GM21381 (cell line): ENCODE data around the gene USP15.
A peak's percentile ranks its signal among the peaks of the same experiment; 100 is the strongest.

Experiments used
- ATAC-seq: cut with Tn5 transposase; IDR thresholded peaks from one replicate; pipeline ENCODE4 v1.9.1; 2021; ENCODE audit warnings: mild to moderate bottlenecking, moderate library complexity; ENCODE audit not compliant: unreplicated experiment

USP15 gene

GRCh38 chr12:62259993-62260732, at the start of gene USP15:
TSS of gene USP15 (plus strand) at chr12:62260404. CDS start at chr12:62260415, 11 bp downstream.
- peak; percentile 77 for ATAC-seq

GRCh38 chr12:62210422-62210821, 49.8 kb upstream of the USP15 start:
- peak; percentile 86 for ATAC-seq

GRCh38 chr12:62211510-62211909, 48.7 kb upstream of the USP15 start:
- no peak for ATAC-seq

- no peak for ATAC-seq
Observed at GRCh38 chr12:62214846-62215245, 45.4 kb upstream of the USP15 start.

- no peak for ATAC-seq
Observed at GRCh38 chr12:62215506-62215905, 44.7 kb upstream of the USP15 start.

GRCh38 chr12:62217466-62218194, 42.6 kb upstream of the USP15 start:
- no peak for ATAC-seq

- no peak for ATAC-seq
Observed at GRCh38 chr12:62221107-62221506, 39.1 kb upstream of the USP15 start.

GRCh38 chr12:62224601-62225000, 35.6 kb upstream of the USP15 start:
- ATAC-seq = no peak

DNA sequence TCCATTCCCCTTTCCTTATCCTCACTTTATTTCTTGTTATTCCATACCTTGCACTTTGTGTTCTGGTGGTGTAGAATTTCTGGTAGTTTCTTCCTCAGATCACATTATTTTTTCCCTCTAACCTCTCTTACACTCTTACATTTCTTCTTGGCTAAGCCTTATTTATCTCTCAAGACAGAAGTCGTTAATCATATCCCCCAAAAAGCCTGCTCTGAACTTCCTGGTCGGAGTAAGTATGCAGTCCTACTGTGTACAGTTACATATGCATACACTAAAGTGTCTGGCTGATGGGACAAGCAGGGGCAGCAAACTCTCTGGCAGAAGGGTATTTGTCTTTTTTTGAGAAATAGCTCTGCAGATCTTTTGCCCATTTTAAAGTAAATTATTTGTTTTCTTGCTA, 33.1 kb upstream of the USP15 start:
- no peak for ATAC-seq

GRCh38 chr12:62230652-62231051, 29.6 kb upstream of the USP15 start:
- no peak for ATAC-seq

DNA sequence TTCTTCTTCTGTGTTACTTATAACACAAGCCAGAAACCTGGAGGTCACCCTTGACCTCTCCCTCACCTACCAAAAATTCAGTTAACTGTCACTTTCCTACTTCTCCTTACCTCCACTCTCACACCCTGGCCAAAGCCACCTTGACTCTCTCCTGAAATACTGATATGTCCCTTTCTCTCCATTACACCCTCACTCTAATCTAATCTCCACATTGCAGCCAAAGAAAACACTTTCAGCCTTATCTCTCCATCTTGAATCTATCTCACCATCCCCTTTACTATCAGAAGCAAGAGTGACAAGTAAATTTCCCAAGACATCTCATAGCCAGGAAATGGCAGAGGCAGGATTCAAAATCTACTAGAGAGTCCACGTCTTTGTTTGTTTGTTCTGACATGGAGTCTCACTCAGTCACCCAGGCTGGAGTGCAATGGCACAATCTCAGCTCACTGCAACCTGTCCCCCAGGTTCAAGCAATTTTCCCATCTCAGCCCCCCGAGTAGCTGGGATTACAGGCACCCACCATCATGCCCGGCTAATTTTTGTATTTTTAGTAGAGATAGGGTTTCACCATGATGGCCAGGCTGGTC, 28.0 kb upstream of the USP15 start:
- ATAC-seq = no peak

DNA sequence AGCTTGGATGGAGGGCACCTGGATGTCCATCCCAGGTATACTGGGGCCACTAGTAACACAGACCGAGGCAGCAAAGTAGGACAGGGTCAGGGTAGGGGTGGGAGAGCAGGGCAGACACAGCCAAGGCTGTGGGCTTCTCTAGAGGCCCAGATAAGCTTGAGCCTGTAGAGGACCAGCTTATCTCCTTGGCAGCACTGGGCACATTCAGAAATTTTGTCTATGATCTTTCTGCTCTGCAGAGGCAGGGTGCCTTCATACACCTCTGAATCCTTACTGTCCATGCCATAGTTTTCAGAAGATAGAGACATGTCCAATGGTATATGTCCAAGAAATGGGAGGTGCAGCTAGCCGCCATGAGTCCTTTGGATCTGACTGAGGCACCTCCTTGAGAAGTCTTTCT, 26.4 kb upstream of the USP15 start:
- no peak for ATAC-seq

DNA sequence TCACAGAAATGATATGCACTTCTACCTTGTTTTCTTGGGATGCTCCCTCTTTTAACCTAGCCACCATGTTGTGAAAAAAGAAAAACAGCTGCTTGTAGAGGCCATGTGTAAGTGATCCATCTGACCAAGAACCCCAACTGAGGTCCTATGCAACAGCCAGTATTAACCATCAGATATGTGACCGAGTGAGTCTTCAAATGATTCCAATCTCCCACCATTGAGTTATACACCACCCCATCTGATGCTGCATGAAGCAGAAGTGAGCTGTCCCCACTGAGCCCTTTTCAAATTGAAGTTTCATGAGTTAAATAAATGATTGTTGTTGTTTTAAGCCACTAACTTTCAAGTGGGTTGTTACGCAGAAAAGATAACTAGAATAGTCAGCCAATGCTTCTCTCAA, 20.6 kb upstream of the USP15 start:
- no peak for ATAC-seq

DNA sequence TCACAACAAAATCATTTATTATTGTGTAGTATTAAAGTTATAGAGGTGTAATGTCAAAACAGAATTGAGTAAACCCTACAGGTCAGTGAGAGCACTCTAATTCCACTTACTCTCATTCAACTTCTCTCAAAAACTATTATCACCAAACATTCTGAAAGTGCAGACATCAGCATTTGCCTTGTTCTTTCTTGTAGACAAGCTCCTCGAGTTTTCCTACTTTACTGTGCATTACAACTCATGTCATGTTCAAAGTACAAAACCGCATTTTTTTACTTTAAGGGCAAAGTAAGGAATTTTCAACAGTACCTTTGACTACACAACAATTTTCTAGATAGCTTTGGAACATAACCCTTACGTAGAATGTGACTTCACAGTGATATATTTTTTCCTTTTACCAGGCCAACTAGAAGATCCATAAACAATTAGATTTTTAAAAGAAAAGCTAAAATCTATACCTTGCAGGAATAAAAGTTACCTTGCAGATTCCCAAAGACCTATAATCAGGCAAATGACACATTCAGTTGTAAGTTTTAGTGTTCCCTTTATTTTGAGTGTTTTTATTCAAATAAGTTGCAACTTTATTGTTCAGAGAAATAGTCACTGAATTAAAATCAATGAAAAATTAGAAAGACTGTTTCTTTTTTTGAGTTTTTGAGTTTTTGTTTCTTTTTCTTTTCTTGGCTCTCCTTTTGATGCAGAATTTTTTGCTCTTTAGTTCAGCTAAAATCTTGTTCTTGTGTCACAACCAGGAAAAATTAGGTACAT, 12.7 kb upstream of the USP15 start:
- ATAC-seq = no peak

DNA sequence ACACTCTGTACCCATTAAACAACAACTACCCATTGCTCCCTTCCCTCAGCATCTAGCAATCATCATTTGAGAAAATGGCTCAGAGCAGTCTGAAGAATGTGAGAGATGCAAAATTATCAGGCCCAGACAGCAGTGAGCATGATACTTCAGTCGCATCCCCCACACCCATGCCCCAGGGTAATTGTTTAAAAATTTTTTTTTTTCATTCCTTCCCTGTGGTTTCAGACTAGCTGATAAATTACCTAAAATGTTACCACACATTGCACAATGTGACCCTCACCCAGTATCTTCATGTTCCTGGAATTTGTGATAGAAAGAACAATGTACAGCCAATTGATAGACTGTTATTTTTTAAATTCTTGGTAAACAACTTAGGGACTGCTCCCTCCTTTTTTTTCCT, 11.3 kb upstream of the USP15 start:
- ATAC-seq = no peak

DNA sequence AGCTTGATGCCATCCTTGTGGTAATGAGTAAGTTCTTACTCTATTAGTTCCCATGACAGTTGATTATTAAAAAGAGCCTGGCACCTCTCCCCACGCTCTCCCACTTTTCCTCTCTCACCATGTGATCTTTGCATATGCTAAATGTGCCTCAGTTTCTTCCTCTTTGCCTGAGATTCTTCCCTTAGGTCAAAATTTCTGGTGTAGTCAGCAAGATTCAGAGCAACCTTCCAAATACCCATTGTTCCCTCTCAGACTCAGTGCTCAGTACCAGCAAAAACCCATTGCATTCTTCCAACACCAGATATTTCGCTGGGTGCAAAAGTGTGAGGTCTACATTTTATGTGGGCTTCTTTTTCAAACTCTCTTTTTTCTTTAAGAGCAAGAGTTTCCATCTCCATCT, 10.8 kb upstream of the USP15 start:
- no peak for ATAC-seq

DNA sequence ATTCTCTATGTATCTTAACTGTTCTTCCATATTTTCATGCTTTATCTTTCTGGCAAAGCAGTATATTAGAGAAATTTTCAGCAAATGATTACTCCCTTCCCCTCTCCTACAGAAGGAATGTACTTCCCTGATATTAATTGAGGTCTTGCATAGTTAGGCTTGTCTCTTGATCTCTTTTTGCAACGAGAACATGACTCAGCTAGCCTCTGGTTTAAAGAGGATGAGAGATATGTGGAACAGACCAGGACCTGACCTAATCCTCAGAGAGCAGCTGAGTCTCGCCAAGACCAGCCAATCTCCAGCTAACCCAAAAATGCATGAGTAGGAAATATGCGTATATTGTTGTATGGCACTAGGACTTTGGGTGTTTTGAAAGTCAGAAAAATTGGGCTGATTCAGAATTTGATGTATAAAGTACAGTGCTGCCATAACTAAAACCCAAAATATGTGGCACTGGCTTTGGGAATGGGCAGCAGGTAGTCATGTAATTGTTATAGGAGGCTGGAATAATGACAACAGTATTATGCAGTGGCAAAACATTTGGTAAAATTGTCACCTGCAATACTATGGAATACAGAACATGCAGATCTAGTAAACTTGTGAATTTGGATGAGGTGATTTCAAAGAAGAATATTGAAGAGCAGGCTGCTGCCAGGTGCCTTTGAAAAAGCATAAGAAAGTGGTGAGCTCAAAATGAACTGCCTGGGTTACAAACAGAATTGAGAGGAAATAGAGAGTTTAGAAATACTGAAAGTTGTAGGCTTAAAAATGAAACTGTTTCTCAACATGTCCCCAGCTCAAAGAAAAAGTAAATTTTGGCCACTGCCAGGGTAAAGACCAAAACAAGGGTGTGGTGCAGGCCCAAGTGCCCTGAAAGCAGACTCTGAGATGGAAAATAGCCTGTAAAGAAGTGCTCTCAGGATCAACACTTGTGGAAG, 9.3 kb upstream of the USP15 start:
- peak; percentile 94 for ATAC-seq

- ATAC-seq = peak; percentile 29
Observed at GRCh38 chr12:62251609-62251958, 8.6 kb upstream of the USP15 start.

DNA sequence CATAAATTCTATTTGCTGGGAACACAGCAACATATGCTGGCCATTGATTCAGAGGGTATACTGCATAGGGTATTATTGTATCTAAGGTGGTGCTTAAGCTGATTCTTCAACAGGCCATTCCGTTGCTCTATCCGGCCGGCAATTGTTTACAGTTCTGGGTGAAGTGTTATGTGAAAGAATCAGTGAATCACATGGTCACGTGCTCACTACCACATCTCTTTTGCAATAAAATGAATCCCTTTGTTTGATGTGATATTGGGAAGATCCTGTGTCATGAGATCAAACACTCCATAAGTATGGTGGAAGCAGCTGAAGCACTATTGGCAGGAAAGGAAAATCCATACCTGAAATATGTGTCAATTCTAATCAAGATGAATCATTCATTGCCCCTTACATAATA, 7.6 kb upstream of the USP15 start:
- no peak for ATAC-seq

DNA sequence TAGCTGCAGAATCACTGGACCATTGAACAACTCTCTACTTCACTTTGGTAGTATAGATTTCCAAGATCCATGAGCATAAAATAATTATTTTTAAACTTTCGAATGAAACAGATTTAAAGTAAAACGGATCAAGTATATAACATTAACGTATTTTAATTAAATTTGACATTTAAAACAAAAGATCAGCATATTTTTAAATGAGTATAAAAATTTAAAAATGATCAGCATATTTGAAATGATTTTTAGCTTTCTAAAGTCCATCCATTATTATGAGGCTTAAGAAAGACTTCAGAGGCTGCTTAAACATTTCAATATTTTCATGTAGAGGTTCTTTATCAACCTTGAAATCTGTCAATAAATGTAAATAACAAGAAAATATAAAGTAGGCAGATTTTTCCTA, 5.2 kb upstream of the USP15 start:
- no peak for ATAC-seq
